ENCODE data around the gene ANKS1B.
A peak's percentile ranks its signal among the peaks of the same experiment; 100 is the strongest.

ANKS1B gene

DNA sequence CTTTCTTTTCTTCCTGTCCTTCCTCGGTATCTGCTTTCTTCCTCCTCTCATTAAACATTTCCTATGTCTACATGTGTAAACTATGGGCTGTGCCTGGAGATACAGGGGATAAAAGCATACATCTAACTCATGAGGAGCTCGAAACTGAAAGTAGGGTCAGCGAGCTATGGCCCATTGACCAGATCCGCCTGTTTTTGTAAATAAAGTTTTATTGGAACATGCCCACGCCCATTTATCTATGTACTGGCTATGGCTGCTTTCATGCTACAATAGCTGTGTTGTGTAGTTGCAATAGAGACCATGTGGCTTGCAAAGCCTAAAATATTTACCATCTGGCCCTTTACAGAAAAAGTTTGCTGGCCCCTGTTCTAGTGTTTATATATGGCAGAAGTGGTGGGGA, 838.0 kb downstream of the ANKS1B start:
- no peak for DNase-seq (ENCODE audit: insufficient read length, low spot score)
- no peak for FAIRE-seq

GRCh38 chr12:99146185-99146584, 838.6 kb downstream of the ANKS1B start:
- DNase-seq (ENCODE audit: insufficient read length, low spot score) (no peak), FAIRE-seq (no peak)

GRCh38 chr12:99142651-99143050, 842.1 kb downstream of the ANKS1B start:
- DNase-seq (ENCODE audit: insufficient read length, low spot score) (no peak), FAIRE-seq (no peak)

DNA sequence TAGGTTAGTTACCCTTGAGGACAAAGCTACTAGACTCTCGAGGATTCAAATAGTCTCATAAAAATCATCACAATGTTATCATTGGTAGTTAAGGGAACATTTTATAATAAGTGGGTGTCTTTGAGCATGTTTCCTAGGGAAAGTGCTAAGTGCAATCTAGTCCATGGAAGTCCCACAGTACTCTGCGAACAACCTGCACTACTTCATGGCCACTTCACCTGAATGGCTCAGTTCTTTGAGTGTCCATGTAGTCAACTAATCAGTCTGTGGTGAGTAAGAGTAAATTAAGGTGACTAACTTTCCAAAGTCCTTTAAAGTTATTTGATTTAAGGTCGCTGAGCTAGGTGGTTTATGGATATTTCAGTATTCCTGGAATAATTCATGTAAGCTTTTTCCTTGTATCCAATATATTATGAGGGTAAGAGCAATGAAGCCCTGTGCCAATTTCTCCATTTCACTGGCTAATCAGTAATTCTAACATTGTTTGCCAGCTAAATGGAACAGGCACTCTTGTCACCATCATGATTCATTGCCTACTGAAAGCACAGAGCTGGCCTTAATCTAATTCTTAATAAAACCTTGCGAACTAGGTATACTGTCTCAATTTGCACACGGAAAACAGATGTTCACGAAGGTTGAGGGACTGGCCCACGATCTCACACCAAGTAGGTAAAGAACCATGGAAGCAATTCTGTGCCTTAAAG, 844.6 kb downstream of the ANKS1B start:
- DNase-seq (ENCODE audit: insufficient read length, low spot score) (no peak), FAIRE-seq (no peak)

DNA sequence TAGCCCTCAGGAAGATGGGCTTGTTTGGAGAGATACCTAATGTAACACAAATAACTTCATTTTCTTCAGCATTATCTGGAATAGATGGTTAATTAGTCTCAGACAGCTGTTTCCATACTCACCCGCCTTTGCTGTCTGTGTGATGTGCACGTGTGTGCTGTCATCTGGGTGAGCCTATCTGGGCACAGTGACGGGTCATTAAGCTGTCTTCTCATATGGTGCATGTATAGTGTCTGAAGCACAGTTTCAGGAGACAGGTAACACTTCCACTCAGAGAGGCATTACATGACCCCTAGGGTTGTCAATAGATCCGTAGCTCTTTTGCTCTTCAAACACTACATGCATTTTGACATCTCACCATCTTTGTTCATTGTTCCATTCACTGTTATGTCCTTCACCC, 846.3 kb downstream of the ANKS1B start:
- DNase-seq (ENCODE audit: insufficient read length, low spot score) (no peak), FAIRE-seq (no peak)

GRCh38 chr12:99137124-99137855, 847.4 kb downstream of the ANKS1B start:
- DNase-seq (ENCODE audit: insufficient read length, low spot score) (no peak), FAIRE-seq (no peak)

DNA sequence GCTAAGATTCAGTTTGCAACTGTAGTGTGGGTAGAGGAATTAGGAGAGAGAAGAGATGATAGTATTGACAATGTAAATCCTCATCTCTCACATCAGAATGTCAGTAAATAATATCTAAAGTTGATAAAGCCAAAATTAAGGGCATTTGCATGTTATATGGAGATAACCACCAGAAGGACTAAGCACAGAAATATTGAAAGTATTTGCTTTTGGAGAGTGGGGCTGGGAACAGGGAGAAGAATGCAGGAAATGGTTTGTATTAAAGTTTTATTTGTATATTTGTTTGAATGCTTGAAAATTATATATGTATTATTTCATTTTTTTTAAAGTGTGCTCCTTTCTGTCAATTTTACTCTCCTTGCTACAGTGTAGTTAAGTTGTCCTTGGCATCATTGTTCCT, 848.2 kb downstream of the ANKS1B start:
- DNase-seq (ENCODE audit: insufficient read length, low spot score) (no peak), FAIRE-seq (no peak)

- no peak for FAIRE-seq
- no peak for DNase-seq (ENCODE audit: insufficient read length, low spot score)
Measured at GRCh38 chr12:99135376-99135775, 849.4 kb downstream of the ANKS1B start.

- no peak for FAIRE-seq
Measured at GRCh38 chr12:99133401-99133800, 851.3 kb downstream of the ANKS1B start.

GRCh38 chr12:99131751-99132199, 853.0 kb downstream of the ANKS1B start:
- DNase-seq (ENCODE audit: insufficient read length, low spot score) (no peak), FAIRE-seq (peak; percentile 64)

More at GRCh38 chr12:99133401-99133800, 851.3 kb downstream of the ANKS1B start:
- no peak for DNase-seq (ENCODE audit: insufficient read length, low spot score)

DNA sequence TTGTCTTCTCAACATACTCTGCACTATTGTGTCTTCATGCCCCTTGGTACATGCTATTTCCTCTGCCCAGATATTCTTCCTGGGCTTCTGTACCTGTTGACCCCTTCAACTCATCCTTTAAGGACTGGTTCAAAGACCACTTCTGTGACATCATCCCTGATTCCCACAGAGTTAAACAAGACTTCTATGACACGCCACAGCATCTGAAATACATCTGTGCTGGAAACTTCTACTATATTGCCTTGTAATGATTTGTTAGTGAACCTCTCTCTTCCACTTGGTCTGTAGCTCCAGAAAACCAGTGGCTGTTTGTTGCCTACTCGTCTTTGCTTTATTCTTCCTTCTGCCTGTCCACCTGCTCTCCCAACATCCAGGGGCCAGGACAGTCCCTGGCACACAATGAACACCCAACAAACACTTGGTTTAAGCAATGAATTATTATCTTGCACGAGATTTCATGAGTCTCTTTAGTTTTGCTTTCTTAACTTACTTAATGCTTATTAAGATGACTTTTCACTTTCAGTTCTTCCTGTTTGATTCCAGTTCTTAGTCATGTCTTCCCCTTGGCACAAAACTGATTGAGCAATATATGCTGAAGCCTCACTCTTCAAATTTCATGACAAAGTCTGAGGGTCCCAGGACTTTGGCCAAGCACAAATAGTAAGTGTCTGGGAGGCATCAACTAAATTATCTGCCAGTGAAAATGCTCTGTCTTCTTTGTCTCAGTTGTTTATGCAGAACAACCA, 853.8 kb downstream of the ANKS1B start:
- FAIRE-seq, result peak; percentile 74
- peak; percentile 10 for DNase-seq (ENCODE audit: insufficient read length, low spot score)

DNA sequence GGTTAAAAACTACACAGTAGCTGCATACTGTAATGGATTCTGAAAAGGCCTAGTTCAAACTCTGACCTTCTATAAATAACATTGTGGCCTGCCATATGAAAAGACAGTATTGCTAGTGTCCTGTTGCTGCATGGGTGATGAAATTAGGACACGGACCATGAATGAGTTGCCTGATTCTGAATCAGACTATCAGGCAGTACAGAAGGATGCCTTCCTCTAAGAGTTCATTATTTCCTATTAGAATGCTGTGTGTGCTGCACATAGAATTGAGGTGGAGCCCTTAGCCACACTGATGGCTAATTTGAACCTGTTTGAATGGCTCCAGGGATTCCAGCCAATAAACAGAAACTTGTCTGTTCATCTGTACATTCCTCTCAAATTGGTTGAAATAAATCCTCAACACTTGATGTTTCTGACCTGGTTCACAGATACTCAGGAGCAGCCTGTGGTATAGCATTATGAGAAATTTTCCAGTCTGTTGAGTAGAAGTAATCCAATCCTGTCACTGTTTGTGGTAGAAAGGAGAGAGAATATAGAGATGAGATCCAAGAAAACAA, 856.4 kb downstream of the ANKS1B start:
- DNase-seq (ENCODE audit: insufficient read length, low spot score) (no peak), FAIRE-seq (no peak)

- FAIRE-seq, result no peak
- no peak for DNase-seq (ENCODE audit: insufficient read length, low spot score)
Measured at GRCh38 chr12:99122959-99123358, 861.8 kb downstream of the ANKS1B start.

- FAIRE-seq (no peak), DNase-seq (ENCODE audit: insufficient read length, low spot score) (no peak)
Measured at GRCh38 chr12:99122496-99122895, 862.2 kb downstream of the ANKS1B start.

- FAIRE-seq (no peak), DNase-seq (ENCODE audit: insufficient read length, low spot score) (no peak)
Measured at GRCh38 chr12:99121546-99121945, 863.2 kb downstream of the ANKS1B start.

- FAIRE-seq, result no peak
Measured at GRCh38 chr12:99119943-99120342, 864.8 kb downstream of the ANKS1B start.

GRCh38 chr12:99119449-99119848, 865.3 kb downstream of the ANKS1B start:
- no peak for FAIRE-seq
- DNase-seq (ENCODE audit: insufficient read length, low spot score), result no peak

More at GRCh38 chr12:99119943-99120342, 864.8 kb downstream of the ANKS1B start:
- no peak for DNase-seq (ENCODE audit: insufficient read length, low spot score)

GRCh38 chr12:99111600-99111999, 873.1 kb downstream of the ANKS1B start:
- FAIRE-seq (no peak), DNase-seq (ENCODE audit: insufficient read length, low spot score) (no peak)

GRCh38 chr12:99110868-99111267, 873.9 kb downstream of the ANKS1B start:
- DNase-seq (ENCODE audit: insufficient read length, low spot score) (no peak), FAIRE-seq (no peak)

DNA sequence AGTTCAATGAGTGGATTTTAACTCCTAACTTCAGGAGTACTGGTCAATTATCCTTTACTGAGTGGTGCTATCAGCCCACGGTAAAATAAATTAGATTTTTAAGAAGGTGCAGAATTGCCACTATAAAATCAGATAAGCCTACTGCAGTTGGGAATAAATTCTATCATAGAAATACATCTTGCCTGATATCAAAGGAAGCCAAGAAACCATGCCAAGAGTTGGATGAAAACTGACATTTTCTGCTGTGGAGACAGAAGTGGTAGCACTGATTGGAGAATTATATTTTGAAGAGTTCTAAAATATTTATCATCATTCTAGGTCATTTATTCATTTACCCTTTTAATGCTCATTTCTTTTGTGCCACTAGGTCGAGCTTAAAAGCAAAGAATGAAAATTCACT, 874.5 kb downstream of the ANKS1B start:
- DNase-seq (ENCODE audit: insufficient read length, low spot score) (no peak), FAIRE-seq (no peak)

DNA sequence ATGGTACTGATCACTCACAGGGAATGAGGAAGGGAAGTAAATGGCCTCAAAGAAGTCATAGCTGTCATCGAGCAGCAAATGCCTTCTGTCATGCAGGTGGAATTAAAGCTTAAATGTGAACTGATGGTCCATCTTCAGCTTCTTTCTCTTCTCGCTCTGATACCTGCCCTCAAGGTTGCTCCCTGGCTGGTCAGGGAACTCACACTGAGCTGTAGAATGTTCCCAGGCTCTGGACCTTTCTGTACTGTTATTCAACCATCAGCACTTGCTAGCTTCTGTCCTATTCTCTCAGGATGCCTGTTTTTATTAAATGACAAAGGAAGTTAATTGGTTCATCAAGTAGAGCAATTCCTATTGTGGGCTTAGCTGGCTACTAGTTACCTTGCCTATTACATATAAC, 875.8 kb downstream of the ANKS1B start:
- no peak for DNase-seq (ENCODE audit: insufficient read length, low spot score)
- FAIRE-seq, result no peak
